Osteocyte (in vitro differentiated cells): ENCODE results near the gene CHKB. TPM values are rescaled to one million over a fixed set of nuclear protein-coding genes. Genes with fewer than 3 reads are reported as not detected.

Experiments used
- DNase-seq: peaks from one replicate; pipeline ENCODE4 v3.0.0; 2021; ENCODE audit warnings: mixed read lengths; ENCODE audit not compliant: unreplicated experiment; ENCODE audit errors: extremely low spot score
- H3K27ac Mint-ChIP-seq: one replicate; pipeline ENCODE4 v1.8.0; 2021; ENCODE audit warnings: mild to moderate bottlenecking, mixed read lengths; ENCODE audit not compliant: unreplicated experiment
- H3K27me3 Mint-ChIP-seq: one replicate; pipeline ENCODE4 v1.8.0; 2021; ENCODE audit warnings: mixed read lengths; ENCODE audit not compliant: unreplicated experiment
- H3K36me3 Mint-ChIP-seq: one replicate; pipeline ENCODE4 v1.8.0; 2021; ENCODE audit warnings: mixed read lengths; ENCODE audit not compliant: unreplicated experiment
- H3K4me1 Mint-ChIP-seq: one replicate; pipeline ENCODE4 v1.8.0; 2021; ENCODE audit warnings: mixed read lengths; ENCODE audit not compliant: unreplicated experiment
- H3K4me3 Mint-ChIP-seq: one replicate; pipeline ENCODE4 v1.8.0; 2021; ENCODE audit warnings: mild to moderate bottlenecking, moderate library complexity, mixed read lengths; ENCODE audit not compliant: unreplicated experiment
- H3K9me3 Mint-ChIP-seq: one replicate; pipeline ENCODE4 v1.8.0; 2021; ENCODE audit warnings: mixed read lengths; ENCODE audit not compliant: unreplicated experiment
- total RNA-seq: library from RNA; stranded (reverse); gene quantifications from 2 replicates; pipeline ENCODE4 v1.2.1, GENCODE V29; 2021
- TF ChIP-seq, protein P1 (sequence below): fragments of 200-600 bp; sonication (generic); IDR thresholded peaks from 2 replicates; pipeline ENCODE4 v1.5.0; 2021; ENCODE audit warnings: antibody characterized with exemption, mild to moderate bottlenecking, moderate library complexity

Gene CHKB
- total RNA-seq, 1 donor from 2014 or later: 79.9 TPM

DNA sequence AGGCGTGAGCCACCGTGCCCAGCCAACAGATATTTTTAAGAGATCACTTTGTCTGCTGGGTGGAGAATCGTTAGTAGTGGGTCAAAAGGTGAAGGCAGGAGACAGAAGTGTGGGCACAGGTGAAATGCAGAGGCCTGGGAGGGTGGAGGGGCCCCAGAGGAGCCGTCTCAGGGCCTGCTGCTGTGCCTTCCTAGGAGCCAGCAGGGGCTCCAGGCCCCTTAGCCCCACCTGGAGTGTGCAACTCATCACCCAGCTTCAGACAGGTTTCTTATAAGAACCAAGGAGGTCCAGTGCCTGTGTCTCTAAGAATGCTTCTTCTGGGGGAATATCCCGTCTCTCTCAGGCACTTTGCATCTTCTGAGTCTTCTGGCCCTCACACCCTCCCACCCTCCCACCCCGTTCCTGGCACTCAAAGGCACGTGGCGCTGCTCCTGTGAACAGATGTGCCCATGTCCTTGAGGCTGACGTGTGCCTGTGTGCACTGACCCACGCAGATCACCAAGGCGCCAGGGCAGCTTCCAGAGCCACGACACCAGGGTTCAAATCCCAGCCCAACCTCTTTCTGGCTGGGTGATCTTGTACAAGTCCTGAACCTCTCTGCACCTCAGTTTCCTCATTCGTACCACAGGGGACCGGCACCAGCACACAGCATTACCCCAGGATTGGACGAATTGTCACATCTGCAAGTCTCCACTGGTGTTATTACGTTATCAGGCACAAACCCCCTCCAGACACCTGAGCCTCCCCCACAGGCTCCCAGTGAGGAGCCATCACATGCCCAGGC lies 41.9 kb upstream of the CHKB start:
- TF ChIP-seq, protein P1, sequence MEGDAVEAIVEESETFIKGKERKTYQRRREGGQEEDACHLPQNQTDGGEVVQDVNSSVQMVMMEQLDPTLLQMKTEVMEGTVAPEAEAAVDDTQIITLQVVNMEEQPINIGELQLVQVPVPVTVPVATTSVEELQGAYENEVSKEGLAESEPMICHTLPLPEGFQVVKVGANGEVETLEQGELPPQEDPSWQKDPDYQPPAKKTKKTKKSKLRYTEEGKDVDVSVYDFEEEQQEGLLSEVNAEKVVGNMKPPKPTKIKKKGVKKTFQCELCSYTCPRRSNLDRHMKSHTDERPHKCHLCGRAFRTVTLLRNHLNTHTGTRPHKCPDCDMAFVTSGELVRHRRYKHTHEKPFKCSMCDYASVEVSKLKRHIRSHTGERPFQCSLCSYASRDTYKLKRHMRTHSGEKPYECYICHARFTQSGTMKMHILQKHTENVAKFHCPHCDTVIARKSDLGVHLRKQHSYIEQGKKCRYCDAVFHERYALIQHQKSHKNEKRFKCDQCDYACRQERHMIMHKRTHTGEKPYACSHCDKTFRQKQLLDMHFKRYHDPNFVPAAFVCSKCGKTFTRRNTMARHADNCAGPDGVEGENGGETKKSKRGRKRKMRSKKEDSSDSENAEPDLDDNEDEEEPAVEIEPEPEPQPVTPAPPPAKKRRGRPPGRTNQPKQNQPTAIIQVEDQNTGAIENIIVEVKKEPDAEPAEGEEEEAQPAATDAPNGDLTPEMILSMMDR: no peak
- Mint-ChIP-seq H3K4me1 (peaks cover 29% of the 10 kb centered on the region), H3K36me3 (no peaks in the 10 kb centered on the region), H3K27me3 (peaks cover 3% of the 10 kb centered on the region), H3K4me3 (no peak overlapping the region), H3K9me3 (no peaks in the 10 kb centered on the region), H3K27ac (no peak overlapping the region)
- no peak for DNase-seq

DNA sequence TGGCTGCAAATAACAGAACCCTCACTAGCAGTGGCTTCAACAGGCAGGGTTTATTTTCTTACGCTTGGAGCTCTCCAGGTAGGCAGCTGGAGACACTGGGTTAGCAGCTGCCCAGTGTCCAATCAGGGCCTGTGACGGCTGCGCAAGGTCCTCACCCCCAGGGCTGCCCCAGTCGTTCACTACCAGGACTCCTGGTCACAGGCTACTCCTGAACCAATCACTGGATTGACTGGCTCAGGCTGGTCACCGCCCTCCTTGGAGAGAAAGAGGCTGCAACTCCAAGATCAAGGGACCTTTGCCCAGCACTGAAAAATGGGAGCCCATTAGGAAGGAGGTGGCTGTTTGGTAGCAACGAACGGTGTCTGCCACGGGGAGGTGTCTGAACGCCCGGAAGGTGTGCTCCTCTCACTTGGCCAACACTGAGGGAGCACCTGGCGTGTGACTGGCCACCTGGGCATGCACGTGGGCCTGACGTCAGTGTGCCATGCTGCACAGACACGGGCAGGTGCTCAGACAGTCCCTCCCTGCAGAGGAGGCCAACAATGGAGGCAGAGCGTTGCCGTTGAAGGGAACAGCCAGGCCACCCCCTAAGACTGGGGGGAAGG lies 40.2 kb upstream of the CHKB start:
- no peak overlapping the region for H3K27ac Mint-ChIP-seq
- no peak overlapping the region for H3K4me3 Mint-ChIP-seq
- DNase-seq: no peak
- H3K9me3 Mint-ChIP-seq: no peaks in the 10 kb centered on the region
- TF ChIP-seq, protein P1: no peak
- H3K36me3 Mint-ChIP-seq: no peaks in the 10 kb centered on the region
- H3K4me1 Mint-ChIP-seq: peaks cover 19% of the 10 kb centered on the region
- H3K27me3 Mint-ChIP-seq: peaks cover 5% of the 10 kb centered on the region

DNA sequence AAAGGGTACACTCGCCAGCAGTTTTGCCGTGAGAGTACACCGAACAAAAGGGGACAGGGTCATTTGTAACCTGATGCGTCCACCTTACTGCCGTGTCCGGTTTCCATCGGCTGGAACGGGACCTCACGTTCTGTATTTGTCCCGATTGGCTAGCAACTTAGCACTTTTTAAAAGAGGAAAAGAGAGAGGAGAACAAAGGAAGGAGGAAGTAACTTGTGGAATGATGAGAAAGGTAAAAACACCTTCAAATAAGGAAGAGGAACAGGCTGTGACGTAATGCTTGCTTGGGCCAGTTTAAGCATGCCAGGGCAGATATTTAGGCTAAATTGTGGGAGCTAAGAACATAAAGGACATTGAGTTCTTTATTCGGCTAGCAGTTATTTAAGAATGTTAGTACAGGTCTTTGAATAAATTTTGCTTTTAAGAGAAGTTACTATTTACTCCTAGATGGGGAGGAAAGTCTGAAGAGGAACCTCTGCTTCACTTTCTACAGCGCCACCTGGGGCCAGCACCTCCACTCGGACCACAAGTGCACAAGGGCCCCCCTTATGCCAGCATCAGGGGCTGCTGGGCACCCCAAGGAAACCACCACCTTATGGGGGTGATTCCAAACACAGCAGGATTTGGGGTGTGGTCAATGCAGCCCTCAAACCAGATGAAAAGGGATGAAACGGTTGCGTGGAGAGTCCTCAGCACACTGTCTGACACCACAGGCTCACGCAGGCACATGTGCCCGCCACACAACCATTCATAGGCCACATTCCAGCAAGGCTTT lies 39.5 kb upstream of the CHKB start:
- Mint-ChIP-seq H3K36me3 (no peaks in the 10 kb centered on the region), H3K4me1 (peaks cover 19% of the 10 kb centered on the region), H3K27ac (no peak overlapping the region), H3K27me3 (peaks cover 5% of the 10 kb centered on the region), H3K4me3 (no peak overlapping the region), H3K9me3 (no peaks in the 10 kb centered on the region)
- TF ChIP-seq, protein P1: no peak
- no peak for DNase-seq

DNA sequence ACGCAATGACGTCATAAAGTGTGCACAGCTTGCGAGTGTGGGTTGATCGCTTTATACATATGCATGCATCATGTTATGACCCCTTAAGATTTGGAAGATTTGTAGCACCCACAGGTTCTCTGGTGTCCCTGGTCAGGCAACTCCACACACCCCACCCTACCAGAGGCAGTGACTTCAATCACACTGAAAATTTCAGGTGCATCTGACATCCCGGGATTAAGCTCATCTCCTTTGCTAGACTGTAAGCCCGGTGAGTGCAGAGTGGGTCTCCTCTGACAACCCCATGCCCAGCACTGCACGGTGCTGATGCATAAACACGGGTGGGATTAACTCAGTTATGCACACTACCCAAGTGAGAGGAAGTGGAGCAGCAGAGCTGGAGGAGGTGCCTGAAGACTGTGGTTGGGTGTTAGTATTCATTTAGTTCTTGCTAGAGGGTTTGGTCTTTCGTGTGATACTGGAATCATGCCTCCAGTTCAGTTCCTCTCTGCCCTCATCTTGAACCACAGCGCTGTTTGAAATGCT lies 38.8 kb upstream of the CHKB start:
- TF ChIP-seq, protein P1: no peak
- Mint-ChIP-seq H3K4me3 (no peak overlapping the region), H3K27ac (no peak overlapping the region), H3K4me1 (peaks cover 19% of the 10 kb centered on the region), H3K36me3 (no peaks in the 10 kb centered on the region), H3K27me3 (peaks cover 5% of the 10 kb centered on the region), H3K9me3 (no peaks in the 10 kb centered on the region)
- no peak for DNase-seq
